GM23338 (cell line): Measurements from ENCODE around the gene NOTCH1.

Source experiments
- CREB1 ChIP-seq: fragments of 250-450 bp; sonication (Bioruptor Pico); IDR thresholded peaks from 2 replicates; pipeline ENCODE4 v1.5.0; 2020; ENCODE audit warnings: low read depth, mild to moderate bottlenecking, moderate library complexity
- CTCF ChIP-seq, 2 experiments: fragments of 200-600 bp in 1 of 2; sonication (generic) in 1 of 2; conservative IDR thresholded peaks; 2 replicates each; pipeline versions ENCODE4 v1.5.1 to v1.6.1; 2016 to 2017; ENCODE audit warnings: antibody characterized with exemption in 2 of 2, low read depth in 2 of 2, mild to moderate bottlenecking in 2 of 2, moderate library complexity in 1 of 2
- ETS1 ChIP-seq: IDR thresholded peaks from 2 replicates; pipeline ENCODE4 v1.6.1; 2016; ENCODE audit warnings: antibody characterized with exemption
- EZH2 ChIP-seq: fragments of 200-600 bp; sonication (generic); IDR thresholded peaks from one replicate; pipeline ENCODE4 v1.8.0; 2017; ENCODE audit warnings: antibody characterized with exemption, mild to moderate bottlenecking, low read depth; ENCODE audit not compliant: unreplicated experiment
- EZH2phosphoT487 ChIP-seq: fragments of 200-600 bp; sonication (generic); IDR thresholded peaks from one replicate; pipeline ENCODE4 v1.8.1; 2018; ENCODE audit warnings: antibody characterized with exemption; ENCODE audit not compliant: unreplicated experiment
- JUNB ChIP-seq: IDR thresholded peaks from one replicate; pipeline ENCODE4 v1.6.1; 2016; ENCODE audit warnings: antibody characterized with exemption; ENCODE audit not compliant: unreplicated experiment
- NANOG ChIP-seq: IDR thresholded peaks from 2 replicates; pipeline ENCODE4 v1.6.1; 2016; ENCODE audit warnings: antibody characterized with exemption, borderline replicate concordance
- POLR2AphosphoS5 ChIP-seq: IDR thresholded peaks from 2 replicates; pipeline ENCODE4 v1.6.1; 2016; ENCODE audit warnings: antibody characterized with exemption, low read depth
- REST ChIP-seq: IDR thresholded peaks from one replicate; pipeline ENCODE4 v1.6.1; 2018; ENCODE audit warnings: antibody characterized with exemption; ENCODE audit not compliant: unreplicated experiment
- STAT1 ChIP-seq: IDR thresholded peaks from one replicate; pipeline ENCODE4 v1.6.1; 2016; ENCODE audit warnings: antibody characterized with exemption; ENCODE audit not compliant: unreplicated experiment
- ZNF114 ChIP-seq: fragments of 250-450 bp; sonication (Bioruptor Pico); IDR thresholded peaks from 2 replicates; pipeline ENCODE4 v1.5.0; 2020; ENCODE audit warnings: mild to moderate bottlenecking, moderate library complexity

- TF ChIP-seq REST: no peak
- TF ChIP-seq CTCF (conservative IDR thresholded peaks at IDR 0.05; ENCODE audit: low read depth in 2 of 2): 0 out of 4 replicates have a peak, but pooled peaks of 1 of the 2 experiments have one; percentile 11
- TF ChIP-seq EZH2: no peak
- no peak for TF ChIP-seq POLR2AphosphoS5
- no peak for TF ChIP-seq NANOG
- TF ChIP-seq ETS1: no peak
- TF ChIP-seq EZH2phosphoT487: no peak
- no peak for TF ChIP-seq JUNB
- no peak for TF ChIP-seq STAT1
- no peak for TF ChIP-seq ZNF114
- no peak for TF ChIP-seq CREB1 (CRISPR knock-in tag)
Observed at GRCh38 chr9:136541709-136542108, 4.1 kb downstream of the NOTCH1 start.
